Stimulated activated CD8-positive, alpha-beta memory T cell treated with anti-CD3 and anti-CD28 coated beads, Interleukin-15, amount 100 ng/mL, for 4 hours (primary cell): Measurements from ENCODE around the gene TSHZ3.

Experiments
- DNase-seq, 2 donors: peaks; one replicate each; pipeline ENCODE4 v3.0.0-alpha.2; 2020; ENCODE audit warnings: low read depth in 2 of 2

TSHZ3 gene

GRCh38 chr19:31286491-31286890 is 62.7 kb downstream of the TSHZ3 start:
- DNase-seq = no peak

- no peak for DNase-seq
Measured at GRCh38 chr19:31285744-31286143, 63.5 kb downstream of the TSHZ3 start.

- no peak for DNase-seq
Measured at GRCh38 chr19:31284621-31285020, 64.6 kb downstream of the TSHZ3 start.

GRCh38 chr19:31283701-31284100 is 65.5 kb downstream of the TSHZ3 start:
- DNase-seq = no peak

- no peak for DNase-seq
Measured at GRCh38 chr19:31282346-31282745, 66.9 kb downstream of the TSHZ3 start.

- DNase-seq = no peak
Measured at GRCh38 chr19:31280287-31281006, 68.8 kb downstream of the TSHZ3 start.

- no peak for DNase-seq
Measured at GRCh38 chr19:31279436-31279765, 69.8 kb downstream of the TSHZ3 start.

GRCh38 chr19:31278555-31279435 is 70.4 kb downstream of the TSHZ3 start:
- no peak for DNase-seq

- DNase-seq = no peak
Measured at GRCh38 chr19:31277516-31277915, 71.7 kb downstream of the TSHZ3 start.

- DNase-seq = no peak
Measured at GRCh38 chr19:31276831-31277230, 72.4 kb downstream of the TSHZ3 start.

- no peak for DNase-seq
Measured at GRCh38 chr19:31275068-31275334, 74.2 kb downstream of the TSHZ3 start.

GRCh38 chr19:31274251-31275067 is 74.8 kb downstream of the TSHZ3 start:
- DNase-seq = no peak

- DNase-seq = no peak
Measured at GRCh38 chr19:31272583-31273106, 76.6 kb downstream of the TSHZ3 start.

GRCh38 chr19:31271306-31271911 is 77.8 kb downstream of the TSHZ3 start:
- no peak for DNase-seq

- no peak for DNase-seq
Measured at GRCh38 chr19:31270897-31271296, 78.3 kb downstream of the TSHZ3 start.

GRCh38 chr19:31269425-31270127 is 79.7 kb downstream of the TSHZ3 start:
- no peak for DNase-seq

GRCh38 chr19:31268751-31269383 is 80.4 kb downstream of the TSHZ3 start:
- DNase-seq = no peak

- DNase-seq = no peak
Measured at GRCh38 chr19:31266731-31267130, 82.5 kb downstream of the TSHZ3 start.

GRCh38 chr19:31266196-31266595 is 83.0 kb downstream of the TSHZ3 start:
- no peak for DNase-seq

- DNase-seq = no peak
Measured at GRCh38 chr19:31264041-31264778, 85.0 kb downstream of the TSHZ3 start.
